GM21576 (cell line): Measurements from ENCODE around the gene ELP6.
"Not testable (repeated sequence)": the region's sequence is repeated elsewhere in the genome, so short reads cannot be mapped to it uniquely, and the experiment has no call there.

Source experiments
- ATAC-seq: cut with Tn5 transposase; IDR thresholded peaks from one replicate; pipeline ENCODE4 v1.9.1; 2021; ENCODE audit warnings: mild to moderate bottlenecking, moderate library complexity; ENCODE audit not compliant: unreplicated experiment

ELP6 gene

DNA sequence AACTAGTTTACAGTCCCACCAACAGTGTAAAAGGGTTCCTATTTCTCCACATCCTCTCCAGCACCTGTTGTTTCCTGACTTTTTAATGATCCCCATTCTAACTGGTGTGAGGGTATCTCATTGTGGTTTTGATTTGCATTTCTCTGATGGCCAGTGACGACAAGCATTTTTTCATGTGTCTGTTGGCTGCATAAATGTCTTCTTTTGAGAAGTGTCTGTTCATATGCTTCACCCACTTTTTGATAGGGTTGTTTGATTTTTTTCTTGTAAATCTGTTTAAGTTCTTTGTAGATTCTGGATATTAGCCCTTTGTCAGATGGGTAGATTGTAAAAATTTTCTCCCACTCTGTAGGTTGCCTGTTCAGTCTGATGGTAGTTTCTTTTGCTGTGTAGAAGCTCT is 45.2 kb downstream of the ELP6 start:
- ATAC-seq: not testable (repeated sequence)

DNA sequence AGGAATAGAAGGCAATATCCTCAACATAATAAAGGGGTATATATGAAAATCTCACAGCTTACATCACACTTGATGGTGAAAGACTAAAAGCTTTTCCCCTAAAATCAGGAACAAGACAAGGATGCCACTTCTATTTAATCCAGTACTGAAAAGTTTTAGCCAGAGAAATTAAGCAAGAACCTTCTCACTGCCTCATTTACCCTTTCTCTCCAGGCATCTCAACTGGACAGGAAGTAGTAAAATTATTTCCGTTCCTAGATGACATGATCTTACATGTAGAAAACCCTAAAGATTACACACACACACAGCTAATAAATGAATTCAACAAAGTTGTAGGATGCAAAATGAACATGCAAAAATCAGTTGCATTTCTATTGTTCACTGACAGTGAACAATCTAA is 48.9 kb downstream of the ELP6 start:
- ATAC-seq: no peak

DNA sequence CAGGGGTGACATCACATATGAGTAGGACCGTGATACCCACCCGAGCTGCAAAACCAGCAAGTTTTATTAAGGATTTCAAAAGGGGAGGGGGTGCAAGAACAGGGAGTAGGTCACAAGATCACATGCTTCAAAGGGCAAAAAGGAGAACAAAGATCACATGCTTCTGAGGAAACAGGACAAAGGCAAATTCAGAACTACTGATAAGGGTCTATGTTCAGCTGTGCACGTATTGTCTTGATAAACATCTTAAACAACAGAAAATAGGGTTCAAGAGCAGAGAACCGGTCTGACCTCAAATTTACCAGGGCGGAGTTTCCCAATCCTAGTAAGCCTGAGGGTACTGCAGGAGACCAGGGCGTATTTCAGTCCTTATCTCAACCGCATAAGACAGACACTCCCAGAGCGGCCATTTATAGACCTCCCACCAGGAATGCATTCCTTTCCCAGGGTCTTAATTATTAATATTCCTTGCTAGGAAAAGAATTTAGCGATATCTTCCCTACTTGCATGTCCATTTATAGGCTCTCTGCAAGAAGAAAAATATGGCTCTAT is 53.9 kb downstream of the ELP6 start:
- not testable (repeated sequence) for ATAC-seq

DNA sequence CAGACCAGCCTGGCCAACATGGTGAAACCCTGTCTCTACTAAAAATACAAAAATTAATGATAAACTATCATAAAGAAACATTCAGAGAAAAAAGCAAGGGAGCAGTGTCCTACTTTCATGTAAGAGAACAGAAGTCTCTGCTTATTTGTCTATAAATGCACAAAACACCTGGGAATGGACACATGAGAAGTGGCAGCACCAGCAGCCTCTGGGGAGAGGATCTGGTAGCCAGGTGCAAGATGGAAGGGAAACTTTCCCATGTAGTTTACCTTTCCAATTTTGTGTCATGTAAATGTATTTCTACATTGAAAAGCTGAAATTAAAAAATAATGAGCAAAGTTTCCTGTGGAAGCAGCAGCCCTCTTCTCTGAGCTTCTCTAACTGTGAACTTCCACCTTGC is 56.5 kb downstream of the ELP6 start:
- ATAC-seq: no peak

DNA sequence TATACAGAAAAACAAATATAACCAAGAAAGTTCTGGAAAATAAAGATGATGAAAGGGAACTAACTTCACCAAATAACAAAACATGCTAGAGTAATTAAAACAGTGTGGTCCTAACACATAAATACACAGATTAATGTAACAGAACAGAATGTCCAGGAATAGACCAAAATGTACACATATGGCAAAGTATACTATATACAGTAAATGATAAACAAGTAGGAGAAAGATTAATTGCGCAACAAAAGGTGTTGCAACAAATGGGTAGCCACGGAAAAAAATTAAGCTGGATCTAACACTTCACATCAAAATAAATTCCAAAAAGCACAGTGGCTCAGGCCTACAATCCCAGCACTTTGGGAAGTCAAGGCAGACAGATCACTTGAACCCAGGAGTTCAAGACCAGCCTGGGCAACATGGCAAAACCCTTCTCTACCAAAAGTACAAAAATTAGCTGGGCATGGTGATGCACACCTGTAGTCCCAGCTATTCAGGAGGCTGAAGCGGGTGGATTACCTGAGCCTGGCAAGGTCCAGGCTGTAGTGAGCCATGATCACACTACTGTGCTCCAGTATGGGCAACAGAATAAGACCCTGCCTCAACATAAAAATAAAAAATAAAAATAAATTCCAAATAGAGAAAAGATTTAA is 57.6 kb downstream of the ELP6 start:
- ATAC-seq: no peak

DNA sequence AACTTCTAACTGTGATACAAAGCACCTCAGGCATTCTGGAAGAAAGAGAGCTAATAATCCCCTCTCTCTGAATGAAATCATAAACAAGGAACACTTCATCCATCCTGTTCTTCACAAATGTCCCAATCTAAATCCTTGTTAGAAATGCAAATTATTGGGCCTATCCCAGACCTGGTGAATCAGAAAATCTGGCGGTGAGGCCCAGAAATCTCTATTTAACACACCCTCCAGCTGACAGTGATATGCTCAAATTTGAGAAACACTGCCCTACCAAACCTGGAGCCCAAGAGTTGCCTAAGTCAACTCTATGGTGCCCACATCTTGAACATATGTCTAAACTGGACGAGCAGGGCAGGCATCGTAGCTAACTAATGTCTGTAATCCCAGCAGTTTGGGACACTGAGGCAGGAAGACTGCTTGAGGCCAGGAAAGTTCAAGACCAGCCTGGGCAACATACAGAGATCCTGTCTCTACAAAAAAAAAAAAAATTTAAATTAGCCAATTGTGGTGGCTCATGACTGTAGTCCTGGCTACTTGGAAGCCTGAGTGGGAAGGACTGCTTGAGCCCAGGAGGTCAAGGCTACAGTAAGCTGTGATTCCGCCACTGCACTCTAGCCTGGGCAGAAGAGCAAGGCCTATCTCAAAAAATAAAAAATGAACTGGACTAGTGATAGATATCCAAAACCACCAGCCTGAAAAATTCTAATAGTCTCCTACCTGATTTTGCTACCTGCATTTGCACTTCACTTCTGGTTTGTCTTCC is 60.9 kb downstream of the ELP6 start:
- no peak for ATAC-seq
